Breast epithelium (tissue), 3 donors: ENCODE measurements around the gene PSMD13.

Experiments
- CTCF ChIP-seq, 3 donors: fragments of 450-650 bp; IDR thresholded peaks; one replicate each; pipeline ENCODE4 v1.5.1; 2016 to 2017; ENCODE audit warnings: antibody characterized with exemption in 3 of 3, mild to moderate bottlenecking in 3 of 3, moderate library complexity in 3 of 3
- POLR2A ChIP-seq: fragments of 450-650 bp; IDR thresholded peaks from one replicate; pipeline ENCODE4 v1.6.1; 2016; ENCODE audit warnings: antibody characterized with exemption, mild to moderate bottlenecking, moderate library complexity
- POLR2AphosphoS5 ChIP-seq, 3 donors: sonication (generic); formaldehyde crosslinking; IDR thresholded peaks; one replicate each; pipeline ENCODE4 v1.6.1; 2017; ENCODE audit warnings: antibody characterized with exemption in 3 of 3

GRCh38 chr11:211741-212140 is 25.0 kb upstream of the PSMD13 start:
- TF ChIP-seq POLR2AphosphoS5 (IDR thresholded peaks at IDR 0.05) (no peak), POLR2A (no peak), CTCF (IDR thresholded peaks at IDR 0.05) (no peak)
